Spleen (tissue), 7 donors: ENCODE results near the gene SLC5A6.

ENCODE experiments used
- CTCF ChIP-seq, 11 experiments: fragments of 200-600 bp in 7 of 11; fragments of 450-650 bp in 4 of 11; sonication (generic) in 4 of 11; IDR thresholded peaks in 8 of 11; conservative IDR thresholded peaks in 3 of 11; 1 replicate in 7 of 11; 2 replicates in 4 of 11; pipeline versions ENCODE4 v1.4.0 to v1.8.0; 2016 to 2021; ENCODE audit warnings: antibody characterized with exemption in 11 of 11, inconsistent platforms in 4 of 11, mild to moderate bottlenecking in 1 of 11
- POLR2A ChIP-seq, 3 donors: fragments of 450-650 bp; IDR thresholded peaks; one replicate each; pipeline ENCODE4 v1.5.1; 2017; ENCODE audit warnings: antibody characterized with exemption in 3 of 3, mild to moderate bottlenecking in 1 of 3
- POLR2AphosphoS5 ChIP-seq, 3 donors: sonication (generic); formaldehyde crosslinking; IDR thresholded peaks; one replicate each; pipeline ENCODE4 v1.5.1; 2017; ENCODE audit warnings: antibody characterized with exemption in 3 of 3
- donor health status: DM: no; HTN: no; CAD: no; lungs with moderate emphysema.
- donor health status: DM: no; HTN: no; CAD: no.
- donor health status: DM: no; HTN: no; CAD: no.

GRCh38 chr2:27227501-27227900 lies 15.4 kb upstream of the SLC5A6 start:
- no peak for TF ChIP-seq POLR2AphosphoS5 (IDR thresholded peaks at IDR 0.05)
- no peak for TF ChIP-seq CTCF (IDR thresholded peaks at IDR 0.05 in 8 of 11, conservative IDR thresholded peaks at IDR 0.05 in 3 of 11)
- no peak for TF ChIP-seq POLR2A (IDR thresholded peaks at IDR 0.05)
